H1 (cell line): ENCODE data around the gene ADAMTSL2. TPM values are rescaled to one million over a fixed set of nuclear protein-coding genes. Genes with fewer than 3 reads are reported as not detected.
A peak's percentile ranks its signal among the peaks of the same experiment; 100 is the strongest.

Experiments
- ATF3 ChIP-seq: IDR thresholded peaks from 2 replicates; pipeline ENCODE4 v1.6.1; 2011; ENCODE audit warnings: low read depth, mild to moderate bottlenecking, low read length; ENCODE audit not compliant: insufficient read depth
- BCL11A ChIP-seq, 2 experiments: IDR thresholded peaks; one replicate each; pipeline ENCODE4 v1.6.1; 2011; ENCODE audit warnings: low read depth in 2 of 2, low read length in 2 of 2, mild to moderate bottlenecking in 2 of 2
- CBX5 ChIP-seq: fragments of 300-800, 300-1000 bp; sonication (generic); IDR thresholded peaks from 2 replicates; pipeline ENCODE4 v1.7.1; 2016; ENCODE audit warnings: antibody characterized with exemption, low read length, low read depth
- CBX8 ChIP-seq: fragments of 300-800, 300-1000 bp; sonication (generic); IDR thresholded peaks from 2 replicates; pipeline ENCODE4 v1.7.1; 2016; ENCODE audit warnings: low read depth, low read length, borderline replicate concordance
- CEBPB ChIP-seq: IDR thresholded peaks from 2 replicates; pipeline ENCODE4 v1.6.1; 2012; ENCODE audit warnings: low read depth, low read length
- CREB1 ChIP-seq: IDR thresholded peaks from 2 replicates; pipeline ENCODE4 v1.6.1; 2012; ENCODE audit warnings: inconsistent platforms
- EP300 ChIP-seq, 2 experiments: IDR thresholded peaks; 1 replicate in 1 of 2; 2 replicates in 1 of 2; pipeline ENCODE4 v1.6.1; 2011 to 2012; ENCODE audit warnings: low read depth in 2 of 2, low read length in 2 of 2, mild to moderate bottlenecking in 2 of 2, borderline replicate concordance in 1 of 2, inconsistent platforms in 1 of 2, moderate library complexity in 1 of 2
- EZH2 ChIP-seq: fragments of 200-600 bp; sonication (generic); IDR thresholded peaks from 2 replicates; pipeline ENCODE4 v1.7.1; 2012; ENCODE audit warnings: low read depth, mild to moderate bottlenecking, moderate library complexity, low read length, inconsistent platforms; ENCODE audit not compliant: severe bottlenecking
- HDAC6 ChIP-seq: IDR thresholded peaks from one replicate; pipeline ENCODE4 v1.7.1; 2012; ENCODE audit warnings: low read depth, mild to moderate bottlenecking, inconsistent platforms, low read length, moderate library complexity
- JUND ChIP-seq: IDR thresholded peaks from 2 replicates; pipeline ENCODE4 v1.6.1; 2011; ENCODE audit warnings: mild to moderate bottlenecking, improper control_type of control experiment, low read length
- MAX ChIP-seq: IDR thresholded peaks from 2 replicates; pipeline ENCODE4 v1.6.1; 2012; ENCODE audit warnings: inconsistent platforms
- NRF1 ChIP-seq: IDR thresholded peaks from 2 replicates; pipeline ENCODE4 v1.6.1; 2011; ENCODE audit warnings: mild to moderate bottlenecking, low read depth, low read length, improper control_type of control experiment
- PHF8 ChIP-seq: fragments of 200-600 bp; sonication (generic); conservative IDR thresholded peaks from 2 replicates; pipeline ENCODE4 v1.7.1; 2012; ENCODE audit warnings: low read depth, mild to moderate bottlenecking, inconsistent platforms, low read length, moderate library complexity
- POLR2A ChIP-seq, 2 experiments: IDR thresholded peaks; 1 replicate in 1 of 2; 2 replicates in 1 of 2; pipeline ENCODE4 v1.6.1; 2011; ENCODE audit warnings: low read depth in 2 of 2, low read length in 2 of 2, mild to moderate bottlenecking in 2 of 2; ENCODE audit errors: control extremely low read depth in 1 of 2
- RBBP5 ChIP-seq: IDR thresholded peaks from 2 replicates; pipeline ENCODE4 v1.7.1; 2012; ENCODE audit warnings: low read depth, mild to moderate bottlenecking, inconsistent platforms, low read length, moderate library complexity, borderline replicate concordance
- RFX5 ChIP-seq: IDR thresholded peaks from 2 replicates; pipeline ENCODE4 v1.6.1; 2011; ENCODE audit warnings: low read depth, low read length, improper control_type of control experiment, borderline replicate concordance
- SAP30 ChIP-seq: fragments of 300-600 bp; sonication (generic); IDR thresholded peaks from 2 replicates; pipeline ENCODE4 v1.7.1; 2012; ENCODE audit warnings: low read length, moderate library complexity, mild to moderate bottlenecking, inconsistent platforms; ENCODE audit not compliant: insufficient read depth, insufficient replicate concordance
- SIRT6 ChIP-seq: IDR thresholded peaks from one replicate; pipeline ENCODE4 v1.7.1; 2012; ENCODE audit warnings: low read length, inconsistent platforms
- TCF12 ChIP-seq: IDR thresholded peaks from 2 replicates; pipeline ENCODE4 v1.6.1; 2011; ENCODE audit warnings: low read depth, mild to moderate bottlenecking, low read length
- USF2 ChIP-seq: IDR thresholded peaks from 2 replicates; pipeline ENCODE4 v1.6.1; 2011; ENCODE audit warnings: low read length, improper control_type of control experiment
- polyA plus RNA-seq, 7 experiments: library from polyadenylated mRNA; depleted of rRNA in 3 of 7; stranded (reverse) in 5 of 7; unstranded in 2 of 7; fragments of >200 nt in 5 of 7; fragments of 200-250 nt in 2 of 7; gene quantifications; 1 replicate in 5 of 7; 2 replicates in 1 of 7; 4 replicates in 1 of 7; pipeline versions ENCODE4 v1.2.1 to v1.2.3, GENCODE V29; 2011 to 2013; ENCODE audit warnings: missing spikeins in 2 of 7, mixed read lengths in 2 of 7
- total RNA-seq: library from RNA; stranded (reverse); fragmentation: NEBNext Ultra II Directional; extraction: Animal tissue kit (Norgen Biotek cat#: 25700); gene quantifications from 2 replicates; pipeline ENCODE4 v1.2.1, GENCODE V29; 2021
- TF ChIP-seq, protein P1 (sequence below): IDR thresholded peaks from 2 replicates; pipeline ENCODE4 v1.6.1; 2012; ENCODE audit warnings: inconsistent platforms

The ADAMTSL2 gene
- total and polyA plus RNA-seq, 2 of the 8 experiments (the other 6 are each of a cell fraction or from before 2014, with no cell fraction given): 0.74 to 0.76 TPM

GRCh38 chr9:133534346-133535291 is at the start of gene ADAMTSL2 (continued):
- TF ChIP-seq CBX8: no peak
- TF ChIP-seq CBX5: no peak
- TF ChIP-seq CREB1: no peak
- 0 out of 2 replicates have a peak, but pooled peaks have one; percentile 3 for TF ChIP-seq MAX
- TF ChIP-seq SAP30: no peak
- no peak for TF ChIP-seq BCL11A (IDR thresholded peaks at IDR 0.05; ENCODE audit: low read depth in 2 of 2, low read length in 2 of 2)
- TF ChIP-seq JUND: no peak
- no peak for TF ChIP-seq SIRT6
- TF ChIP-seq POLR2A (IDR thresholded peaks at IDR 0.05; ENCODE audit: control extremely low read depth in 1 of 2, low read depth in 2 of 2, low read length in 2 of 2): no peak
- peak; percentile 61 for TF ChIP-seq EZH2
- TF ChIP-seq RBBP5: no peak
- TF ChIP-seq, protein P1, sequence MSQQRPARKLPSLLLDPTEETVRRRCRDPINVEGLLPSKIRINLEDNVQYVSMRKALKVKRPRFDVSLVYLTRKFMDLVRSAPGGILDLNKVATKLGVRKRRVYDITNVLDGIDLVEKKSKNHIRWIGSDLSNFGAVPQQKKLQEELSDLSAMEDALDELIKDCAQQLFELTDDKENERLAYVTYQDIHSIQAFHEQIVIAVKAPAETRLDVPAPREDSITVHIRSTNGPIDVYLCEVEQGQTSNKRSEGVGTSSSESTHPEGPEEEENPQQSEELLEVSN: no peak
- TF ChIP-seq CEBPB: no peak
- TF ChIP-seq TCF12: 0 out of 2 replicates have a peak, but pooled peaks have one; percentile 22
- no peak for TF ChIP-seq ATF3
- no peak for TF ChIP-seq NRF1
- TF ChIP-seq RFX5: no peak
- TF ChIP-seq EP300 (IDR thresholded peaks at IDR 0.05; ENCODE audit: borderline replicate concordance in 1 of 2, low read depth in 2 of 2, low read length in 2 of 2): no peak
- no peak for TF ChIP-seq HDAC6
- TF ChIP-seq USF2: no peak
- TF ChIP-seq PHF8: no peak
